K562 (cell line): ENCODE data around the gene FBN3.

ENCODE experiments used
- CTCF ChIP-seq, 3 experiments: IDR thresholded peaks in 2 of 3; conservative IDR thresholded peaks in 1 of 3; 2 replicates each; pipeline ENCODE4 v1.5.1; 2011 to 2012; ENCODE audit warnings: low read length in 3 of 3, mild to moderate bottlenecking in 3 of 3, control low read depth in 2 of 3, improper control_type of control experiment in 1 of 3, inconsistent platforms in 1 of 3, low read depth in 1 of 3, mixed read lengths in 1 of 3, moderate library complexity in 1 of 3; ENCODE audit not compliant: insufficient read depth in 2 of 3
- SIRT6 ChIP-seq: IDR thresholded peaks from one replicate; pipeline ENCODE4 v1.6.1; 2012; ENCODE audit warnings: low read depth, mild to moderate bottlenecking, control low read depth, inconsistent platforms, low read length, moderate library complexity
- ZFX ChIP-seq: sonication (generic); formaldehyde crosslinking; IDR thresholded peaks from 2 replicates; pipeline ENCODE4 v1.8.0; 2022; ENCODE audit warnings: mild to moderate bottlenecking, missing genetic modification reagents, moderate library complexity

DNA sequence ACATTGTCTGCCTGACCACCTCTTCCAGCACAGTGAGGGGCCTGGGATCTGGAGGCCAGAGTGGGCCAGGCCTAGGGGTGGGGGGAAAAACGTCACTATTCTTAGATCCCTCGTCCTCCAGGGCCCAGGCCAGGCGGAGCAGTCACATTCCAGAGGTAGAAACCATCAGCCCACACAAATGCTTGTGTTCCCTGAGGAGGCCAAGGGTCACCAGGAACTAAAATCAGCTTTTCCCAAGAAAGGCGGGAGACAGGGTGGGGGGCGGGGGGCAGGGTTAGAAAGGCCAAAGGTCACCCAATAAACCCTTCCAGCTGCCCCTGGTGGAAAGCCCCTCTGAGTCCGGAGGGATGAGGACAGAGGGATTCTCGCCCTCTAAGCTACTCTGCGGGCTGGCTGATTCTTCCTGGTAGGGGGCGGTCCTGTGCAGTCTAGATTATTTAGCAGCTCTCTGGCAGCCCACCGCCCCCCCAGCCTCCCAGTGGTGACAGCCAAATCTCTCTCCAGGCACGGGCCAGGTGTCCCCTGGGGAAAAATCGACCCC lies 120.4 kb downstream of the FBN3 start:
- TF ChIP-seq SIRT6 (no peak), ZFX (no peak), CTCF (IDR thresholded peaks at IDR 0.05 in 2 of 3, conservative IDR thresholded peaks at IDR 0.05 in 1 of 3; ENCODE audit: insufficient read depth in 2 of 3, low read depth in 1 of 3, low read length in 3 of 3) (peak in 2 of 3 experiments; percentile 23 to 32; a peak in 3 of 6 replicates)
